Stimulated activated CD8-positive, alpha-beta memory T cell treated with anti-CD3 and anti-CD28 coated beads, Interleukin-4, amount 100 ng/mL, for 4 hours (primary cell): ENCODE results near the gene LARP6.
"Not testable (repeated sequence)": the region's sequence is repeated elsewhere in the genome, so short reads cannot be mapped to it uniquely, and the experiment has no call there.

Source experiments
- DNase-seq, 2 donors: peaks; one replicate each; pipeline ENCODE4 v3.0.0-alpha.2; 2020; ENCODE audit warnings: low read depth in 2 of 2, low spot score in 1 of 2

LARP6 gene

DNA sequence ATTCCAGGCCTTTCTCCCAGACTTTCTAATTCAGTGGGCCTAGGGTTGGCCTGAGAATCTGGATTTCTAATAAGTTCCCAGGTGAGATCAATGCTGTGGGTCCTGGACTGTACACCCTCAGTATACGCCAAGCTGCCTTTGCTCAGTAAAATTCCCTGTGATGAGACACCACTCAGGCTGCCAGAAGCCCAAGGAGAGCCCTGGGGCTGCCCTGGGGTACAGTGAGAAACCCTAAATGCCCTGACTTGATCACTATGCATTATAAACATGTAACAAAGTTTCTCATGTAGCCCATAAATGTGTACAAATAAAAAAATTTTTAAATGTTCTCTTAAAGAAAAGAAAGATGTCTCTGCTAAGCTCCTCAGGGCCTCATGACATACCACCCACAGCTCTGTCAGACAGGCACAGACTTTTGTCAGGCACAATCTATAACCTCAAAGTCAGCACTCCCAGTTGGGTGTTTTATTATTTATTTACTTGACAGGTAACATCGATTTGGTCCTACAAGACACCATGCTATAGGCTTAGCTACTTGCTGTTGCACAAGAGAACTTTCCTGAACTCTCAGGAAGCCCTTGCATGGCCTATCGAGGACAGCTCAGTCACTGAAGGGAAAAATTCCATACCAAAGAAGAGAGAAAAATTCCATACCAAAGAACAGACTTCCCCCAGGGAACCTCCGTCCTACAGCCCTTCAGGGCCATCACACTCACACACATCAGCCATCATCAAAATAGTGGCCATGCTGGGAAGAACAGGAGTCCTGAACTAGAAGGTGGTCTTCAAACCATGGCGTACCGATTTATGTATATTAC lies 22.7 kb downstream of the LARP6 start:
- DNase-seq = no peak

DNA sequence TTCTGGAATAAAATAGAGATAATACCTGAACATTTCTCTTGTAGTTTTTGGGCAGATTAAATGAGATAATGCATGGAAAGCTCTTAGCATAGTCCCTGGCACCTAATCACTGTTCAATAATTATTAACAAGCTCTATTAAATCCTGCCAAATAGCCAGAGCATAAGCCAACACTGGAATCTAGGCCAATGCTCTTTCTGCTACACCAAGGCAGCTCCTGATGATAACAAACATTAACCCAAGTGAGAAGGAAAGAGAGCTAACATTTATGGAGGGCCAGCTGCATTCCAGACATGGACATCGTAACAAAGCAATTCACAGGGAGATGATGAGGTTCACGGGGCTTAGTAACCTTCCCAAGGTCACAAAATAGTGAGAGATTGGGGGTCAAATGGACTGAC lies 23.3 kb downstream of the LARP6 start:
- no peak for DNase-seq

DNA sequence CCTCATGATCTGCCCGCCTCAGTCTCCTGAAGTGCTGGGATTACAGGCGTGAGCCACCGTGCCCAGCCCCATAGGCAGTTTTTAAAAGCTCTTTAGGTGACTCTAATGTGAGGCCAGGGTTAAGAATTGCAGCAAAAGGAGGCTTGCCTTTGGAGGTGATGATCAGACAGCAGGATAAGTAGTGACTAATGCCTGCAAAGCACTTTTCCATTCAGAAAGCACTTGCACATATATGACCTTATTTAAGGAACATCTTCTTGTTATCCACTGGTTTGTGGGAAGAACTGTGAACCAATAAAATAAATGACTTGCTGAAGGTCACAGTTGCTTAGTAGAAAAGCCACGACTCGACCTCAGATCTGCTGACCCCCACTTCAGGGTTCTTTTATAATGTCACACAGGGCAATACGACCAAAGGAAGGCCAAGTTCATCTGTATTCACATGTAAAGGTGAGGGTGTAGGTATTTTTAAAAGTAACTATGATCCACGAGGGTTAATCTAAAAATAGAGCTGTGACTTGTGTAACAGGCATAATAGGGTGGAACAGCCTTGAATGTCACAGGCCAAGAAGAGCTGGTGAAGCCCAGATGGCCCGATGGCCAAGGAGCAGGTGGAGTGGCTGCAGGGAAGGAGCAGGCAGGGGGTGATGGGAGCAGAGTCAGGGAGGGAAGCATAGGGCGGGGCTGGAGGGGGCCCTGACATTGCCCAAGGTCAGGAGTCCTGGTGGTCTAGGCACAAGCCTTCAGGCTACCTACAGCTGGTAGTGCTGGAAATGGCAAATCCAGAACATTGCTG lies 24.4 kb downstream of the LARP6 start:
- DNase-seq = no peak

DNA sequence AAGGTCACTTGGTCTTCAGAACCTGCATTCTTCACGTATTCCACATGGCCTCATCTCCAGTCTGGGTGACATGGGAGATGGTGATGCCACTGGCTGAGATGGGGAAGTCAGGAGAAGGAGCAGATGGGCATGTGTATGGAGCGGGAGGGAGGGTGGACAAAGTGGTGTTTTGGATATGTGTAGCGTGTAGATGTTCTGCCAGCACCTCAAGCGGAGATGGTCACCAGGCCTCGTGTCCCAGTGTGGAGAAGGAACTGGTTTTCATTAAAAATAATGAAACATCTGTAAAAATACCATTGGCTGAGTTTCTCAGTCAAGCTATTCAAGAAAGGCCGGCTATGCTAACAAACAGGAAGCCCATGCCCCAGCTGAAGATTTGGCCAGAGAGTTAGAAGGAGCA lies 26.2 kb downstream of the LARP6 start:
- no peak for DNase-seq

DNA sequence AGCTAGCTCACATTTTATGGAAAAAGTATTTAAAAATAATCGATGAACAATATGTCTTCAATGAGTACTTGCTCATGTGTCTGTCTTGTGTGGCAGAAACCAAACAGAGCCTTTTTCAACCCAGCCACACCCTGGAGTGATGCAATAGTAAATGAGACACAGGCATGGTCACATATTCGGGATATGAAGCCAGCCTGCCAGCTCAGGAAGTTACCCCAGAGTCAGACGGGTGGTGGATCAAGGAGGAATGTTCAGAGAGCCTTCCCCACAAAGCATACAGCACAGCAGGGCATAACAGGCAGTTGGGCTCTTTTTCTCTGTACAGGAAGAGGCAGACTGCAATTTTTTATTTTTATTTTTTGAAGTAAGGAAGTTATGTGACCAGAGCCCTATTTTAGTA lies 27.3 kb downstream of the LARP6 start:
- no peak for DNase-seq

DNA sequence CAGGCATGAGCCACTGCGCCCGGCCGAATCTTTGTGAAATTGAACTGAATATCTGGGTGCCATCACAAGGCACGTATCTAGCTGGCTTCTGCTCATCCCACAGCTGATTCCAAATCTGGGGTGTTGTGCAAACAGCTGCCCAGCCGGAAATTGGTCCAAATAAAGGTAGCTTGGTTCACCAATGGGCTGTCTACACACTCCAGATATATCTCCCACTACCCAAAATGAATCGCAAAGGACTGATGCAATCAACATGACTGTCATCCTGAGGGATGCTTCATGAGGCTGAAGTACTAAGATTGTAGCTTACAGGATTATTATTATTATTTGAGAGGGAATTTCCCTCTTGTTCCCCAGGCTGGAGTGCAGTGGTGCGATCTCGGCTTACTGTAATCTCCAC lies 28.1 kb downstream of the LARP6 start:
- DNase-seq = no peak

DNA sequence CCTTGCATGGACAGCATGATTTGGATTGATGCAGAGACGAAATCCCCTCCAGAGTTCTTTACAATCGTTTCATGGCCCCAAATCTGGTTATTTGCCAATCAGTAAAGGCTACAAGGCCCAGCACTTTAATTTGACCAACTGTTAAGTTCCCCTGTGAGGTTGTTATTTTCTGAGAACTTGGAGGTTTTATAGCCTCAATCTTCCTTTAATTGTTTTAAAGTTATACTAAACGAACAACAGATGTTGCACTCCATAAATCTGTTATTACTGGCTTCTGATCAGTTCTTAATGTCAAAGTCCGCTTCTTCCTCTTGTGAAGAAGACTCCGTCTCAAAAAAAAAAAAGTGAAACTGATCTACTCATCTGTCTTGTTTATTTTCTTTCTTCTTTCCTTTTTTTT lies 30.8 kb downstream of the LARP6 start:
- DNase-seq = no peak

DNA sequence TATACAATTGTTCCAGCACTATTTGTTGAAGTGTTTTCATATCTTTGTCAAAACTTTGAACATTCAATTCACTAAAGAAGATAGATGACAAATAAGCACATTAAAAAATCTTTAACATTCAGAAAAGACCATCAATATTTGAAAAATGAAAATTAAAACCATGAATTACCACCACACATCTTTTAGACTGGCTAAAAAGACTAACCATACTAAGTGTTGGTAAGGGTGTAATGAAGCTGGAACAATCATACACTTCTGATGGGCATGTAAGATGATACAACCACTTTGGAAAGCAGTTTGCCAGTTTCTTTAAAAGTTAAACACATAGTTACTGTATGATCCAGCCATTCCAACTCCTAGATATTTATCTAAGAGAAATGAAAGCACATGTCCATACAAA lies 33.7 kb downstream of the LARP6 start:
- DNase-seq = no peak

DNA sequence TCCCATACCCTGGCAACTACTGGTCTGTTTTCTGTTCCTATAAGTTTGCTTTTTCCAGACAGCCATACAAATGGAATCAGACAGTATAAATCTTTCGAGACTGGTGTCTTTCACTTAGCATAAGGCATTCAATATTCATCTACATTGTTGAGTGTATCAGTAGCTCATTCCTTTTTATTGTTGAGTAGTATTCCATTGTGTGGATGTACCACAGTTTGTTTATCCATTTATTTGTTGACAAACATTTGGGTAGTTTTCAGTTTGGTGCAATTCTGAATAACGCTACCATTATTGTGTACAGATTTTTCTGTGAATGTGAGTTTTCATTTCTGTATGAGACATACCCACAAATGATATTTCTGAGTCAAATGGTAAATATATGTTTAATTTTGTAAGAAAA lies 35.4 kb downstream of the LARP6 start:
- no peak for DNase-seq

DNA sequence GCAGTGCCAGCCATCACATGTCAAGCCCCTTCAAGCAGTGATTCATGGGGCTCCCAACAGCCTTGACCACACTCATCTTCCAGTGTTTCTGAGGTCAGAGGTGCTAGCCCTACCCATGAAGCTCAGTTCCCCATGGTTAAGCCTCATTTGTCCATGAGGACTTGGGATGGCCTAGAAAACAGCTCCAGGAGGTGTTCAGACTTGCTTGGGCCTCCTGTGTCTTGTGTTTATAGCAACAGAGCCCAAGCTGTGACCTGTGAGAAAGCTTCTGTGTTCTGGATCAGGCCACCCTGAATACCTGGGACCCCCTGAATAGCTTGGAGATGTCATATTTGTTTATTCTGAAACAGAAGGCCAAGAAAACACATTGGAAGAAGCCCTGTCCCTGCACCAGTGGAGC lies 36.7 kb downstream of the LARP6 start:
- no peak for DNase-seq

DNA sequence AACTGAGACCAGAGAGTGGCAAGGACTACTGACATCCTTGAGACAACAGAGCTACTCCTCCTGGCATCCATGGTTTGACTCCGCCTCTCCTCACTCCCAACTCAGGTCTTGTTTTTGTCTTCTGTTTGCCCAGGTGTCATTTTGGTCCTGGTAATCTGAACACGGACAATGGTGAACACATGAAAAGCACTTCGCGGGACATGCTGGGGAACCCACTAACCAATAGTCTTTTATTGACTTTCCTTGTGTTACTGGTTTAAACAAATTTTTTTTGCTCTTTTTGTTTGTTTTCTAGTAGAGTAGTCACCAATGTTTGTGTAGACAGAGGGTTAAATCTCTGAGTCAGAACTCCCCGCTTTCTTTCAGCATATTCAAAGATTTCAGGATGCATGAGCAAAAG lies 38.4 kb downstream of the LARP6 start:
- DNase-seq = no peak

DNA sequence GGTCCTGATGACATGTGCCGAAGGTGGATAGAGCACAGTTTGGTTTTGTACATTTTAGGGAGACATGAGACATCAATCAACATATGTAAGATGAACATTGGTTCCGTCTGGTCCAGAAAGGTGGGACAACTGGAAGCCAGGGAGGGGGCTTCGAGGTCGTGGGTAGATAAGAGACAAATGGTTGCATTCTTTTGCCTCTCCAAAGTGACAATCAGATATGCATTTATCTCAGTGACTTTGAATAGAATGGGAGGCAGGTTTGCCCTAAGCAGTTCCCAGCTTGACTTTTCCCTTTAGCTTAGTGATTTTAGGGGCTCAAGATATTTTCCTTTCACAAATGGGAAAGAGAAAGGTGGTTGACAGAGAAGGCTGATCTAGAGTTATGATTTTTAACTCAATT lies 38.9 kb downstream of the LARP6 start:
- DNase-seq = not testable (repeated sequence)

DNA sequence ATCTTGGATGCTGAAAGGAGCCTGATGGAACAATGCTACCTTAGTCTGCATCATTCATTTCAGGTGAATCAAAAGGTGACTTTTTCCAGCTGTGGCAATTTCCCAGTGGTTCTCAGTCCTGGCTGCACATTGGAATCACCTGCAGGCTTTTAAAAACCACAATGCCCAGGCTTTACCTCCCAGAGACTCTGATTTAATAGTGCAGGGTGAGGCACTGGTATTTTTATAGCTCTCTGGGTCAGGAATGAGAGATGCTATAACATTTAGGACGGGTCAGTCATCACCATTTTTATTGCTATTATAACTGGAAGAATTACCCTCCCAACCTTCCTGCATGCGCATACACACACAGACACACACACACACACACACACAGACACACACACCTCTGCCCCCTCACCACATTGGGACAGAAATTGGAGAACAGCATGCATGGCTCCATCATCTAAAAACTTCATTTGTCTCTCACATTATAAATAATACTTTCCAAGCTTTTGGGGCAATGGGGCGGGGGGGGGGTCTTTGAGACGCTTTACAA lies 41.1 kb downstream of the LARP6 start:
- DNase-seq = no peak

DNA sequence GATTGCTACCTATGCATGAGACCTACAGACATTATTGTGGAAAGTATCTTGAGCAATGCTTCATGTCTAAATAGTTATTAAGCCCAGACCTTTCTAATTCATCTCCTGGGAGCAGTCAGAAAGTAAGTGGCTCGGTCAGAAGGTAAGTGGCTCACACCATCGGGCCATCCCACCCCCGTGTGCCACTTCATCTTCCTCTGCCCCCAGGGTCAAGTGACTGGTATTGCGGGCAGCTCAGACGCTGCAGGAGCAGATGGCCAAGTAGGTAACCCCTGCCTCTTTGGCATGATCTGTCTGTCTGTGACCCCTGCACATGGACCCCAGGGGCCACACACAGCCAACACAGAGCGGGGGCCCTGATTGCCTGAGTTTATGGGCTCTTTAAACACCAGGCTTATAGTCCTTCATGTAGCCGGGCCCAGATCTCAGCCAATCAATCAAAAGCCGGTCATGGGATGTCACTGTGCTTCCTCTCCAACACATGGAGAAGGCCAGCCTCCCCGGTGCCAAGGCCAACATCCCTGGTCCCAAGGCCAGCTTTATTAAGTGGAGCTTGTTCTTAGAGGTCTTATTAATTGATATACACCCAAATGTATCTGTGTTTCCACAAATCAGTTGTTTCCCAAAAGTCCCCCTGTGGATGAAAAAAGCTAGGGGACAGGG lies 42.9 kb downstream of the LARP6 start:
- no peak for DNase-seq

DNA sequence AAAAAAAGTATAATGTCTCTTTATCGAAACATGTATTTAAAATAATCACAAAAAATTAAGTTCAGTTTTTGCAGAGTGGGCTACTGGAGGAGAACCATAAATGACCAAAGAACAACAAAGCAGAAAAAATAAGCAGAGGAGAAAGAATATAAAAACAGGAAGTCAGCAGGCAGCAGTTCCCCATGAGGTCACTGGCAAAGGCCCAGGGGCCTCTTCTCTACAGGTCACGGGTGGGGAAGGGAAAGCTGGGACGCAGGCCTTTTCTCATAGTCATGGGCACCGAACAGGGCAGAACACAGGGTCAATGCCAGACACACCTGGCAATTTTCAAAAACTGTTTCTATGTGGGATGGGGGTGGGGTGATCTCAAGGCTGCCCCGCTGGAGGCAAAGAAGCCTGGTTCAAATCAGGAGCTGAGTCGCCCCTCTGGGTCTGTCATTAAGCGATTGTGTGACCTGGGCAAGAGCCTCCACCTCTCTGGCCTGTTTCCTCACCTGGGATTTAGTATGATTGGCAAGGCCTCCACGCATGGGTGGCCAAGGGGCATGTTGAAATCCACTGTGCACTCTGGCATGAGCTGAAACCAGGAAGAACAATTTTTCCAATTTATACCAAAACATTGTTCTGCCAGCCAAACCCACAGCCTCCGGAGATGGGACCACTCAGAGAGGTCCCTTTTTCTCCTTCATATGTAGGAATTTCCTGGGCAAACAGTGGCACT lies 46.8 kb downstream of the LARP6 start:
- DNase-seq = no peak

DNA sequence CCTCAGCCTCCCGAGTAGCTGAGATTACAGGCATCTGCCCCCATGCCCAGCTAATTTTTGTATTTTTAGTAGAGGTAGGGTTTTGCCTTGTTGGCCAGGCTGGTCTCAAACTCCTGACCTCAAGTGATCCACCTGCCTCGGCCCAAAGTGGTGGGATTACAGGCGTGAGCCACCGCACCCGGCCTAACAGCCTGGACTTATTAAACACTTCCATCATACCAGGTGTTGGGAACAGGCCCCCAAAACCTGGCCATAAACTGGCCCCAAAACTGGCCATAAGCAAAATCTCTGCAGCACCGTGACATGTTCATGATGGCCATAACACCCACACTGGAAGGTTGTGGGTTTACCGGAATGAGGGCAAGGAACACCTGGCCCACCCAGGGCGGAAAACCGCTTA lies 49.6 kb downstream of the LARP6 start:
- not testable (repeated sequence) for DNase-seq

DNA sequence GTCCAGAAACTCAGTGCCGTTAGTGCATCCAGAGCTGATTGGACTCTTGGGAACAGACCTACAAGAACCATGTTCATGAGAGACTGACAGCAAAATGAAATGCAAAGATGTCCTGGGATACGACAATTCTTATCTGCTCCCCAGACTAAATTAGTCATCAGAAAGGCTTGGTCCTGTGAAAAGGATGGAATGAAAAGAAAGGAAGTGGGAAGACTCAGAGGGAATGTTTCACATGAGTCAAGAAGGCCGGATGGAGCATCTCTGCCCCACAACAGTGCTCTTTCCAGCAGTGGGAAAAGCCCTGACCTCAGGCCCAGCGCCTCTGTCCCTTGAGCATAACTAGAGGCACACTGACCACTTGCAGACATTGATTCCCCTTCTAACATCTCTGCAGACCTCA lies 51.3 kb downstream of the LARP6 start:
- DNase-seq = no peak

DNA sequence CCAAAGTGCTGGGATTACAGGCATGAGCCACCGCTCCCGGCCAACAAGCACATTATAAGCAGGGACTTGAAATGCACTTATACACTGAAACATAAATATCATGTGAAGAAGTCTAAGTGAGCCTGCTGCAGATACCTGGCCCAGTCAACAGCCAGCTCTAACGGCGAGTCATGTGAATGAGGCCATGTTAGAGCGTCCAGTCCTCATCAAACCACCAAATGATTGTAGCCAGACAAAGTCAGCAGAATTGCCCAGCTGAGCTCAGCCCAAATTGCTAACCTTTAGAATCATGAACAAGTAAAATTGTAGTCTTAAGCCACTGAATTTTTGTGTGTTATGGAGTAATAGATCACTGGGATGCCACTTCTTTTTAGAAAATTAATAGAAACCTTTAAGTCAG lies 52.8 kb downstream of the LARP6 start:
- no peak for DNase-seq

DNA sequence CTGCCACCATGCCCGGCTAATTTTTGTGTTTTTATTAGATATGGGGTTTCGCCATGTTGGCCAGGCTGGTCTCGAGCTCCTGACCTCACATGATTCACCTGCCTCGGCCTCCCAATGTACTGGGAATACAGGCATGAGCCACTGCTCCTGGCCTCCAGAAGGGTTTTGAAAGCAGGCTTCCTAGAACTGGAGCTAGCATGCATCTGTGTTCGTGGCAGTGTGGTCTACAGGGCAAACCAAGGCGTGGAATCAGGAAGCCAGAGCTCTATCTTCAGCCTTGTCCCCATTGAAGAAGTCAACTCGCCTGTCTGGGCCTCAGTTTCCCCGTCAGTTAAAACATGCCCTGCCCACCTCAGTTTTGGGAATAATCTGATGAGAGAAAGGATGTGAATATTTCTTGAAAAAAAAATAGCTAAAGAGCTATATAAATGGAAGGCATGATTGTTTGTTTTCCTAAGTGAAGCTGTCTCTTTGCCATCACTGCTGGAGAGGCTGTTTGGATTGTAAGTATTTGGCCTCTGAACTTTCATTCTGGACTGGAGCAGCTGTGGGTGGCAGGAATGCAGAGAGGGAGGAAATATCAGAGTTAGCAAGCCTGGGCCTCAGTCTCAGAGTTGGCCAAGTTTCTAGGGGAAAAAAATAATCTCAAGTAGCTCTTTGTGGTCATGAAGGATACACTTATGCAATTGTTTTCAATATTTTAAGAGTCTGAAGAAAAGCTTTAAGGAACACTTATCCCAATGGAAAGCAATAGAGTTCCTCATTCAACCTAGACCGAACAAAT lies 54.1 kb downstream of the LARP6 start:
- no peak for DNase-seq

DNA sequence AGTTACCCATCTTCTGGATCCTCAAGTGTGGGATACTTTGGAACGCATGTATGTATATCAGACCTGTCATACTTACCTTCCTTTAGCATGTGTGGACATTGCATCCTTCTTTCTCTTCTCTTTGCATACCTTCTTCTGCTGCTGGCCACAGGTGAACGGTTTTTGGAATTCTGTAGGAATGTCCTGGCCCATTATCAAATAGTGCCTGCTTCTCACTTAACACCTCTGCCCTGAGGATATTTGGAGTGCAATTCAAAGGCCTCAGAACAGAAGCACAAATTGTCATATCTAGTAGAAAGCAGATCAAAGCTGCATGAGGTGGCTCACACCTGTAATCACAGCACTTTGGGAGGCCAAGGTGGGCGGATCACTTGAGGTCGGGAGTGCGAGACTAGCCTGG lies 56.5 kb downstream of the LARP6 start:
- DNase-seq = no peak
